CD4-positive, alpha-beta T cell (primary cell): ENCODE results near the gene ZNF24. TPM values are rescaled to one million over a fixed set of nuclear protein-coding genes. Genes with fewer than 3 reads are reported as not detected.

Experiments used
- ATAC-seq: fragments of 200-7000 bp; cut with Tn5 transposase; one replicate; pipeline ENCODE4 v1.10.0; 2022; ENCODE audit warnings: mild to moderate bottlenecking; ENCODE audit not compliant: poor library complexity
- CTCF ChIA-PET: fragments of 350-600 bp; sonication (Branson Sonifier 250); formaldehyde crosslinking; loops from one replicate; lab custom pipeline; 2021; ENCODE audit warnings: antibody characterized with exemption, inconsistent platforms; lab: Charles Lee
- POLR2A ChIA-PET: fragments of 350-600 bp; sonication (Branson Sonifier 250); formaldehyde crosslinking; loops from one replicate; lab custom pipeline; 2021; ENCODE audit warnings: antibody characterized with exemption, inconsistent platforms; lab: Charles Lee
- DNase-seq, 14 experiments: peaks; one replicate each; pipeline ENCODE4 v3.0.0-alpha.2; 2013 to 2020; ENCODE audit warnings: mixed read lengths in 2 of 14
- H3K27ac ChIP-seq, 2 donors: one replicate each; pipeline versions ENCODE4 v1.5.1 to v1.7.0; 2013; ENCODE audit warnings: low read length in 2 of 2, low read depth in 1 of 2, mild to moderate bottlenecking in 1 of 2
- H3K27me3 ChIP-seq, 2 experiments: 1 replicate in 1 of 2; 2 replicates in 1 of 2; pipeline versions ENCODE4 v1.6.1 to v1.7.0; 2013; ENCODE audit warnings: low read length in 2 of 2, control low read depth in 1 of 2, mild to moderate bottlenecking in 1 of 2, moderate library complexity in 1 of 2; ENCODE audit not compliant: insufficient read depth in 2 of 2, control insufficient read depth in 1 of 2
- H3K36me3 ChIP-seq: one replicate; pipeline ENCODE4 v1.6.1; 2013; ENCODE audit warnings: low read length, control low read depth; ENCODE audit not compliant: insufficient read depth
- H3K4me1 ChIP-seq: one replicate; pipeline ENCODE4 v1.6.1; 2013; ENCODE audit warnings: low read length, control low read depth; ENCODE audit not compliant: insufficient read depth
- H3K4me3 ChIP-seq: one replicate; pipeline ENCODE4 v1.5.1; 2013; ENCODE audit warnings: mild to moderate bottlenecking, low read length, moderate library complexity
- H3K9me3 ChIP-seq, 2 experiments: 1 replicate in 1 of 2; 2 replicates in 1 of 2; pipeline versions ENCODE4 v1.6.1 to v1.7.0; 2013; ENCODE audit warnings: low read length in 2 of 2, mild to moderate bottlenecking in 2 of 2, control low read depth in 1 of 2, moderate library complexity in 1 of 2; ENCODE audit not compliant: control insufficient read depth in 1 of 2, insufficient read depth in 1 of 2
- H3K27ac Mint-ChIP-seq: one replicate; pipeline ENCODE4 v1.8.0; 2020; ENCODE audit warnings: mixed read lengths
- H3K27me3 Mint-ChIP-seq: one replicate; pipeline ENCODE4 v1.8.0; 2021; ENCODE audit warnings: mixed read lengths
- H3K36me3 Mint-ChIP-seq: one replicate; pipeline ENCODE4 v1.8.0; 2021; ENCODE audit warnings: low read depth, mixed read lengths
- H3K4me1 Mint-ChIP-seq: one replicate; pipeline ENCODE4 v1.8.0; 2021; ENCODE audit warnings: low read depth, mixed read lengths
- H3K4me3 Mint-ChIP-seq: one replicate; pipeline ENCODE4 v1.8.0; 2020; ENCODE audit warnings: mild to moderate bottlenecking, mixed read lengths
- H3K9me3 Mint-ChIP-seq: one replicate; pipeline ENCODE4 v1.8.0; 2020; ENCODE audit warnings: mixed read lengths
- intact Hi-C, 2 experiments: fragments of 100-400 bp; cut with DNase I in 1 of 2; cut with micrococcal nuclease in 1 of 2; formaldehyde crosslinking; loops; one replicate each; pipeline versions ENCODE4 v1.15.1 to v1.9.0; 2023 to 2025; cut with DNase I, micrococcal nuclease
- total RNA-seq, 174 experiments: library from RNA in 2 of 174; stranded (reverse) in 2 of 174; gene quantifications; one replicate each; pipeline ENCODE4 v1.2.3 and lab custom pipeline; 2021 to 2026
- TF ChIP-seq, protein P1 (sequence below): fragments of 200-600 bp; IDR thresholded peaks from one replicate; pipeline ENCODE4 v1.8.0; 2022; ENCODE audit warnings: antibody characterized with exemption, mild to moderate bottlenecking

ZNF24 gene
- total RNA-seq, 2 experiments from 2014 or later = 65.9 to 68.3 TPM

GRCh38 chr18:35296060-35296459 lies 48.2 kb downstream of the ZNF24 start:
- intact Hi-C loops = no loop called here
- Mint-ChIP-seq H3K9me3 (peaks cover 8% of the 10 kb centered on the region), H3K4me1 (peaks cover 47% of the 10 kb centered on the region), H3K36me3 (peaks cover 92% of the 10 kb centered on the region), H3K27me3 (no peaks in the 10 kb centered on the region), H3K4me3 (no peak overlapping the region), H3K27ac (no peak overlapping the region)
- Histone ChIP-seq H3K36me3 (peaks cover 43% of the 10 kb centered on the region), H3K27me3 (no peaks in the 10 kb centered on the region), H3K27ac (no peak overlapping the region), H3K9me3 (peaks cover 13 to 17% of the 10 kb centered on the region in 2 experiments), H3K4me1 (peaks cover 13% of the 10 kb centered on the region), H3K4me3 (no peak overlapping the region)
- POLR2A ChIA-PET = no interaction called here
- CTCF ChIA-PET = no interaction called here
- TF ChIP-seq, protein P1, sequence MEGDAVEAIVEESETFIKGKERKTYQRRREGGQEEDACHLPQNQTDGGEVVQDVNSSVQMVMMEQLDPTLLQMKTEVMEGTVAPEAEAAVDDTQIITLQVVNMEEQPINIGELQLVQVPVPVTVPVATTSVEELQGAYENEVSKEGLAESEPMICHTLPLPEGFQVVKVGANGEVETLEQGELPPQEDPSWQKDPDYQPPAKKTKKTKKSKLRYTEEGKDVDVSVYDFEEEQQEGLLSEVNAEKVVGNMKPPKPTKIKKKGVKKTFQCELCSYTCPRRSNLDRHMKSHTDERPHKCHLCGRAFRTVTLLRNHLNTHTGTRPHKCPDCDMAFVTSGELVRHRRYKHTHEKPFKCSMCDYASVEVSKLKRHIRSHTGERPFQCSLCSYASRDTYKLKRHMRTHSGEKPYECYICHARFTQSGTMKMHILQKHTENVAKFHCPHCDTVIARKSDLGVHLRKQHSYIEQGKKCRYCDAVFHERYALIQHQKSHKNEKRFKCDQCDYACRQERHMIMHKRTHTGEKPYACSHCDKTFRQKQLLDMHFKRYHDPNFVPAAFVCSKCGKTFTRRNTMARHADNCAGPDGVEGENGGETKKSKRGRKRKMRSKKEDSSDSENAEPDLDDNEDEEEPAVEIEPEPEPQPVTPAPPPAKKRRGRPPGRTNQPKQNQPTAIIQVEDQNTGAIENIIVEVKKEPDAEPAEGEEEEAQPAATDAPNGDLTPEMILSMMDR = no peak
- no peak for DNase-seq
- ATAC-seq = no peak

DNA sequence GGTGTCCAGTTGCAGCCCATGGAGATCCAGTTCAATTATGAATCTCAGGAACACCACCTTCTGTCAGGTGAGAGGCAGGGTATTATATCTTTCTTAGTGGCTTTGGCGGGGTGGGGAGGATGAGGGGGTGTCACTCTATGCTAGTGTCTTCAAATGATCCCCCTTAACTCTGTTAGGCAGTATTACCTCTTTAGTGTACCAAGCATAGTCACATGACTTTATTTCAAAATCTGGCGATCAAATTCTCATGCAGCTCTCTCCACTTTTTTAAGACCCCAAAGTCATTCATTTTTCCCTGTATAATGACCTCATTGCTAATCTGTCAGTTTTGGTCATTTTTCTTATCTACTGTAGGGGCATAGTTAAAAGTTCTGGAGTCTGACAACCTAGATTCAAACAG lies 53.1 kb downstream of the ZNF24 start:
- TF ChIP-seq, protein P1 = no peak
- Histone ChIP-seq H3K27ac (no peak overlapping the region), H3K9me3 (no peaks in the 10 kb centered on the region), H3K27me3 (no peaks in the 10 kb centered on the region), H3K36me3 (peaks cover 21% of the 10 kb centered on the region), H3K4me1 (peaks cover 31% of the 10 kb centered on the region), H3K4me3 (peak overlapping the region; percentile 92)
- peaks cover 3% of the 10 kb centered on the region for H3K9me3 Mint-ChIP-seq
- peak overlapping the region; percentile 96 for H3K27ac Mint-ChIP-seq
- no peak for DNase-seq
- ChIA-PET POLR2A (no interaction called here), CTCF (interaction anchor here (1.8 kb wide), 1 partner anchor 29 kb away, joined by 6 read pairs; no protein-coding TSS in a partner anchor)
- peaks cover 86% of the 10 kb centered on the region for H3K4me1 Mint-ChIP-seq
- H3K4me3 Mint-ChIP-seq = peak overlapping the region; percentile 99
- no peaks in the 10 kb centered on the region for H3K27me3 Mint-ChIP-seq
- H3K36me3 Mint-ChIP-seq = peaks cover 68% of the 10 kb centered on the region
- intact Hi-C loops = loop anchor here in 1 of 2 experiments (2.0 to 5.0 kb wide), 3 partner anchors 208 to 836 kb away; partner anchors contain the start of genes ELP2, RMP24 and SLC39A6
- ATAC-seq = no peak

GRCh38 chr18:35290094-35290735 lies 54.0 kb downstream of the ZNF24 start, which contains the start of gene ZSCAN30:
ZSCAN30 (minus strand) TSS chr18:35290229; CDS start chr18:35264352, 25,877 bp downstream.
- no peaks in the 10 kb centered on the region for H3K9me3 ChIP-seq
- H3K4me1 ChIP-seq = peaks cover 31% of the 10 kb centered on the region
- peak within 1 kb of the TSS; percentile 55 to 87 for H3K27ac ChIP-seq
- Mint-ChIP-seq H3K9me3 (peaks cover 3% of the 10 kb centered on the region), H3K4me1 (peaks cover 78% of the 10 kb centered on the region), H3K27me3 (no peaks in the 10 kb centered on the region), H3K27ac (peak within 1 kb of the TSS; percentile 96), H3K36me3 (peaks cover 65% of the 10 kb centered on the region), H3K4me3 (peak within 1 kb of the TSS; percentile 99)
- intact Hi-C loops = loop anchor here (1.0 to 5.0 kb wide), 6 partner anchors 23 to 837 kb away; partner anchors contain the start of genes ELP2 (in 1 of the 2), RMP24 (in 1 of the 2), SLC39A6 (in 1 of the 2) and ZNF24 (in 1 of the 2)
- H3K4me3 ChIP-seq = peak within 1 kb of the TSS; percentile 92
- TF ChIP-seq, protein P1 = no peak
- H3K36me3 ChIP-seq = peaks cover 14% of the 10 kb centered on the region
- ChIA-PET POLR2A (interaction anchor here (0.6 to 2.5 kb wide), 17 partner anchors 11 to 839 kb away, joined by 3 to 52 read pairs (median 5); partner anchors contain the start of genes INO80C, MAPRE2, RMP24 and SLC39A6), CTCF (interaction anchor here (1.8 kb wide), 1 partner anchor 46 kb away, joined by 4 read pairs; no protein-coding TSS in a partner anchor)
- peak; percentile 90 for ATAC-seq
- H3K27me3 ChIP-seq = no peaks in the 10 kb centered on the region
- DNase-seq = peak; percentile 93 to 98 (median 96)
